AG10803 (cell line): Measurements from ENCODE around the gene SMG6.

Source experiments
- DNase-seq: peaks from one replicate; pipeline ENCODE4 v3.0.0; 2010; ENCODE audit warnings: low read depth
- H3K4me3 ChIP-seq: 2 replicates; pipeline ENCODE4 v1.5.1; 2011; ENCODE audit warnings: mild to moderate bottlenecking, low read length, control low read depth
- TF ChIP-seq, protein P1 (sequence below): conservative IDR thresholded peaks from 2 replicates; pipeline ENCODE4 v1.5.1; 2011; ENCODE audit warnings: mild to moderate bottlenecking, low read length, control low read depth, inconsistent platforms

SMG6 gene

GRCh38 chr17:2062571-2063183, 240.9 kb downstream of the SMG6 start:
- peak; percentile 57 for DNase-seq
- no peak overlapping the region for H3K4me3 ChIP-seq
- TF ChIP-seq, protein P1, sequence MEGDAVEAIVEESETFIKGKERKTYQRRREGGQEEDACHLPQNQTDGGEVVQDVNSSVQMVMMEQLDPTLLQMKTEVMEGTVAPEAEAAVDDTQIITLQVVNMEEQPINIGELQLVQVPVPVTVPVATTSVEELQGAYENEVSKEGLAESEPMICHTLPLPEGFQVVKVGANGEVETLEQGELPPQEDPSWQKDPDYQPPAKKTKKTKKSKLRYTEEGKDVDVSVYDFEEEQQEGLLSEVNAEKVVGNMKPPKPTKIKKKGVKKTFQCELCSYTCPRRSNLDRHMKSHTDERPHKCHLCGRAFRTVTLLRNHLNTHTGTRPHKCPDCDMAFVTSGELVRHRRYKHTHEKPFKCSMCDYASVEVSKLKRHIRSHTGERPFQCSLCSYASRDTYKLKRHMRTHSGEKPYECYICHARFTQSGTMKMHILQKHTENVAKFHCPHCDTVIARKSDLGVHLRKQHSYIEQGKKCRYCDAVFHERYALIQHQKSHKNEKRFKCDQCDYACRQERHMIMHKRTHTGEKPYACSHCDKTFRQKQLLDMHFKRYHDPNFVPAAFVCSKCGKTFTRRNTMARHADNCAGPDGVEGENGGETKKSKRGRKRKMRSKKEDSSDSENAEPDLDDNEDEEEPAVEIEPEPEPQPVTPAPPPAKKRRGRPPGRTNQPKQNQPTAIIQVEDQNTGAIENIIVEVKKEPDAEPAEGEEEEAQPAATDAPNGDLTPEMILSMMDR, result no peak

DNA sequence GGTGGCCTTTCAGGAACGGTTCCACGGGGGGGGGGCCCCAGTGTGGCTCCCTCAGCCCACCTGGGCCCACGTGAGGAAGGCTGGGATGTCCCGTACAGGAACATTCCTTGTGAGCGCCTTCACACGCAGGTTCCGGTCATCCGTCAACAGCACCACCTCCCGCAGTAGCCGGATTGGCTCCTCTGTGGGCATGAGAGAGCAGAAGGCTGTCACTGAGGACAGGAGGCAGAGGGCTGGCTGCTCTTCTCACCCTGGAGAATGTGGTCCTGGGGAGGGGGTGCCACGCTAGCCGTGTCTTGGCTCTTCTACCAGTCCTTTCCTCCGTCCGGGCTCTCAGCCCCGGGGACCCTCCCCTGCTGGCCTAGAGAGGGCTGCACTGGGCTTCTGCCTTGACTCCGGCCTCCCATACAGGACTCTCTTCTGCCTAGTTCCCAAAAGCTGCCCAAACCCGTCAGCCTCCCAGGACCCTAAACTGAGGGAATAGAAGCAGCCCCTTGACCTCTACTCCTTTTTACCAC, 242.1 kb downstream of the SMG6 start:
- H3K4me3 ChIP-seq, result no peak overlapping the region
- DNase-seq, result no peak
- TF ChIP-seq, protein P1, result no peak

GRCh38 chr17:2060681-2061440, 242.7 kb downstream of the SMG6 start:
- no peak overlapping the region for H3K4me3 ChIP-seq
- TF ChIP-seq, protein P1, result no peak
- no peak for DNase-seq

- DNase-seq, result no peak
- no peak overlapping the region for H3K4me3 ChIP-seq
- TF ChIP-seq, protein P1, result no peak
Observed at GRCh38 chr17:2060385-2060658, 243.3 kb downstream of the SMG6 start.

- TF ChIP-seq, protein P1, result no peak
- H3K4me3 ChIP-seq, result no peak overlapping the region
- DNase-seq, result no peak
Observed at GRCh38 chr17:2059547-2060384, 243.8 kb downstream of the SMG6 start.

GRCh38 chr17:2058586-2059546, 244.7 kb downstream of the SMG6 start:
- TF ChIP-seq, protein P1, result peak; percentile 41
- no peak overlapping the region for H3K4me3 ChIP-seq
- DNase-seq, result no peak
